ENCODE data around the gene PDE11A. TPM values are rescaled to one million over a fixed set of nuclear protein-coding genes. Genes with fewer than 3 reads are reported as not detected.

PDE11A gene
- total and polyA plus RNA-seq, 4 donors = 0.03 to 1.2 (median 0.58) TPM

GRCh38 chr2:177717831-177718618, 354.6 kb downstream of the PDE11A start:
- Histone ChIP-seq H3K4me3 (ENCODE audit: low read length in 2 of 2) (no peak overlapping the region), H3K27ac (ENCODE audit: low read depth in 1 of 2, low read length in 2 of 2) (no peak overlapping the region), H3K4me1 (ENCODE audit: control insufficient read depth in 1 of 2, insufficient read depth in 2 of 2, low read length in 2 of 2) (no peaks in the 10 kb centered on the region), H3K36me3 (ENCODE audit: control insufficient read depth in 1 of 2, insufficient read depth in 2 of 2, low read length in 1 of 2) (no peaks in the 10 kb centered on the region), H3K9me3 (ENCODE audit: control insufficient read depth, low read length) (no peaks in the 10 kb centered on the region), H3K27me3 (ENCODE audit: control insufficient read depth in 1 of 2, insufficient read depth in 2 of 2, low read length in 1 of 2) (no peaks in the 10 kb centered on the region)
- intact Hi-C loops (cut with DNase I) = no loop called here
- WGBS, 2 donors = 58 to 65% methylated on average over 3 of the region's 3 CpGs
- ATAC-seq (ENCODE audit: low FRiP score) (no peak), DNase-seq (no peak)

GRCh38 chr2:177716484-177716883, 356.1 kb downstream of the PDE11A start:
- Histone ChIP-seq H3K27ac (ENCODE audit: low read depth in 1 of 2, low read length in 2 of 2) (no peak overlapping the region), H3K9me3 (ENCODE audit: control insufficient read depth, low read length) (no peaks in the 10 kb centered on the region), H3K4me3 (ENCODE audit: low read length in 2 of 2) (no peak overlapping the region), H3K27me3 (ENCODE audit: control insufficient read depth in 1 of 2, insufficient read depth in 2 of 2, low read length in 1 of 2) (no peaks in the 10 kb centered on the region), H3K36me3 (ENCODE audit: control insufficient read depth in 1 of 2, insufficient read depth in 2 of 2, low read length in 1 of 2) (no peaks in the 10 kb centered on the region), H3K4me1 (ENCODE audit: control insufficient read depth in 1 of 2, insufficient read depth in 2 of 2, low read length in 2 of 2) (no peaks in the 10 kb centered on the region)
- 93 to 100% methylated on average over 1 of the region's 1 CpG for WGBS, 2 donors
- DNase-seq = no peak
- intact Hi-C loops (cut with DNase I) = no loop called here
- no peak for ATAC-seq (ENCODE audit: low FRiP score)

- 60 to 79% methylated on average over 2 of the region's 2 CpGs for whole genome bisulfite sequencing, 2 donors
- DNase-seq (no peak), ATAC-seq (ENCODE audit: low FRiP score) (no peak)
- Histone ChIP-seq H3K27ac (ENCODE audit: low read depth in 1 of 2, low read length in 2 of 2) (no peak overlapping the region), H3K36me3 (ENCODE audit: control insufficient read depth in 1 of 2, insufficient read depth in 2 of 2, low read length in 1 of 2) (no peaks in the 10 kb centered on the region), H3K9me3 (ENCODE audit: control insufficient read depth, low read length) (no peaks in the 10 kb centered on the region), H3K4me3 (ENCODE audit: low read length in 2 of 2) (no peak overlapping the region), H3K4me1 (ENCODE audit: control insufficient read depth in 1 of 2, insufficient read depth in 2 of 2, low read length in 2 of 2) (no peaks in the 10 kb centered on the region), H3K27me3 (ENCODE audit: control insufficient read depth in 1 of 2, insufficient read depth in 2 of 2, low read length in 1 of 2) (no peaks in the 10 kb centered on the region)
- intact Hi-C loops (cut with DNase I) = no loop called here
These were observed 356.8 kb downstream of the PDE11A start for GRCh38 chr2:177715771-177716170.

GRCh38 chr2:177714704-177715103, 357.9 kb downstream of the PDE11A start:
- H3K27ac ChIP-seq (ENCODE audit: low read depth in 1 of 2, low read length in 2 of 2) = no peak overlapping the region
- no peak for DNase-seq
- 59 to 65% methylated on average over 3 of the region's 3 CpGs for WGBS, 2 donors
- no peaks in the 10 kb centered on the region for H3K9me3 ChIP-seq (ENCODE audit: control insufficient read depth, low read length)
- H3K36me3 ChIP-seq (ENCODE audit: control insufficient read depth in 1 of 2, insufficient read depth in 2 of 2, low read length in 1 of 2) = no peaks in the 10 kb centered on the region
- no peaks in the 10 kb centered on the region for H3K27me3 ChIP-seq (ENCODE audit: control insufficient read depth in 1 of 2, insufficient read depth in 2 of 2, low read length in 1 of 2)
- intact Hi-C loops (cut with DNase I) = no loop called here
- no peaks in the 10 kb centered on the region for H3K4me1 ChIP-seq (ENCODE audit: control insufficient read depth in 1 of 2, insufficient read depth in 2 of 2, low read length in 2 of 2)
- no peak for ATAC-seq (ENCODE audit: low FRiP score)
- no peak overlapping the region for H3K4me3 ChIP-seq (ENCODE audit: low read length in 2 of 2)

GRCh38 chr2:177712462-177712861, 360.1 kb downstream of the PDE11A start:
- no peak for DNase-seq
- no peak for ATAC-seq (ENCODE audit: low FRiP score)
- H3K9me3 ChIP-seq (ENCODE audit: control insufficient read depth, low read length) = peaks cover 1% of the 10 kb centered on the region
- no peaks in the 10 kb centered on the region for H3K27me3 ChIP-seq (ENCODE audit: control insufficient read depth in 1 of 2, insufficient read depth in 2 of 2, low read length in 1 of 2)
- intact Hi-C loops (cut with DNase I) = no loop called here
- no peak overlapping the region for H3K4me3 ChIP-seq (ENCODE audit: low read length in 2 of 2)
- no peaks in the 10 kb centered on the region for H3K36me3 ChIP-seq (ENCODE audit: control insufficient read depth in 1 of 2, insufficient read depth in 2 of 2, low read length in 1 of 2)
- H3K4me1 ChIP-seq (ENCODE audit: control insufficient read depth in 1 of 2, insufficient read depth in 2 of 2, low read length in 2 of 2) = no peaks in the 10 kb centered on the region
- WGBS, 2 donors = 30 to 39% methylated on average over 1 of the region's 1 CpG
- H3K27ac ChIP-seq (ENCODE audit: low read depth in 1 of 2, low read length in 2 of 2) = no peak overlapping the region

- no peak for ATAC-seq (ENCODE audit: low FRiP score)
- no peaks in the 10 kb centered on the region for H3K4me1 ChIP-seq (ENCODE audit: control insufficient read depth in 1 of 2, insufficient read depth in 2 of 2, low read length in 2 of 2)
- intact Hi-C loops (cut with DNase I) = no loop called here
These were observed 360.9 kb downstream of the PDE11A start for GRCh38 chr2:177711483-177712265.

GRCh38 chr2:177710889-177711288, 361.7 kb downstream of the PDE11A start:
- Histone ChIP-seq H3K9me3 (ENCODE audit: control insufficient read depth, low read length) (peaks cover 1% of the 10 kb centered on the region), H3K36me3 (ENCODE audit: control insufficient read depth in 1 of 2, insufficient read depth in 2 of 2, low read length in 1 of 2) (no peaks in the 10 kb centered on the region), H3K4me3 (ENCODE audit: low read length in 2 of 2) (no peak overlapping the region), H3K27me3 (ENCODE audit: control insufficient read depth in 1 of 2, insufficient read depth in 2 of 2, low read length in 1 of 2) (no peaks in the 10 kb centered on the region), H3K27ac (ENCODE audit: low read depth in 1 of 2, low read length in 2 of 2) (no peak overlapping the region), H3K4me1 (ENCODE audit: control insufficient read depth in 1 of 2, insufficient read depth in 2 of 2, low read length in 2 of 2) (no peaks in the 10 kb centered on the region)
- ATAC-seq (ENCODE audit: low FRiP score) = no peak
- 87 to 89% methylated on average over 2 of the region's 2 CpGs for WGBS, 2 donors
- intact Hi-C loops (cut with DNase I) = no loop called here
- no peak for DNase-seq

More at GRCh38 chr2:177711483-177712265, 360.9 kb downstream of the PDE11A start:
- no peak for DNase-seq
- Histone ChIP-seq H3K27me3 (ENCODE audit: control insufficient read depth in 1 of 2, insufficient read depth in 2 of 2, low read length in 1 of 2) (no peaks in the 10 kb centered on the region), H3K27ac (ENCODE audit: low read depth in 1 of 2, low read length in 2 of 2) (no peak overlapping the region), H3K9me3 (ENCODE audit: control insufficient read depth, low read length) (peaks cover 1% of the 10 kb centered on the region), H3K36me3 (ENCODE audit: control insufficient read depth in 1 of 2, insufficient read depth in 2 of 2, low read length in 1 of 2) (no peaks in the 10 kb centered on the region), H3K4me3 (ENCODE audit: low read length in 2 of 2) (no peak overlapping the region)
- WGBS, 2 donors = 65 to 71% methylated on average over 9 of the region's 9 CpGs

- Histone ChIP-seq H3K9me3 (ENCODE audit: control insufficient read depth, low read length) (peaks cover 1% of the 10 kb centered on the region), H3K36me3 (ENCODE audit: control insufficient read depth in 1 of 2, insufficient read depth in 2 of 2, low read length in 1 of 2) (no peaks in the 10 kb centered on the region), H3K27ac (ENCODE audit: low read depth in 1 of 2, low read length in 2 of 2) (no peak overlapping the region), H3K4me1 (ENCODE audit: control insufficient read depth in 1 of 2, insufficient read depth in 2 of 2, low read length in 2 of 2) (no peaks in the 10 kb centered on the region), H3K27me3 (ENCODE audit: control insufficient read depth in 1 of 2, insufficient read depth in 2 of 2, low read length in 1 of 2) (no peaks in the 10 kb centered on the region), H3K4me3 (ENCODE audit: low read length in 2 of 2) (no peak overlapping the region)
- DNase-seq = no peak
- WGBS, 2 donors = 66 to 73% methylated on average over 8 of the region's 8 CpGs
- no peak for ATAC-seq (ENCODE audit: low FRiP score)
- intact Hi-C loops (cut with DNase I) = no loop called here
These were observed 362.6 kb downstream of the PDE11A start for GRCh38 chr2:177709986-177710401.
